HL-60 (cell line): ENCODE measurements around the gene SLC10A6.

ENCODE experiments used
- CTCF ChIP-seq: IDR thresholded peaks from one replicate; pipeline ENCODE4 v1.5.1; 2011; ENCODE audit warnings: low read length, control low read depth, inconsistent platforms; ENCODE audit not compliant: insufficient read depth
- REST ChIP-seq: IDR thresholded peaks from 2 replicates; pipeline ENCODE4 v1.6.1; 2012; ENCODE audit warnings: low read depth; ENCODE audit not compliant: insufficient replicate concordance

GRCh38 chr4:86876894-86877685 is 27.9 kb upstream of the SLC10A6 start:
- TF ChIP-seq CTCF (no peak), REST (no peak)
